ENCODE results near the gene GYPC.
"Not testable (repeated sequence)": the region's sequence is repeated elsewhere in the genome, so short reads cannot be mapped to it uniquely, and the experiment has no call there.

GYPC gene

GRCh38 chr2:126634273-126634861, 21.6 kb upstream of the GYPC start:
- TF ChIP-seq, protein P1, sequence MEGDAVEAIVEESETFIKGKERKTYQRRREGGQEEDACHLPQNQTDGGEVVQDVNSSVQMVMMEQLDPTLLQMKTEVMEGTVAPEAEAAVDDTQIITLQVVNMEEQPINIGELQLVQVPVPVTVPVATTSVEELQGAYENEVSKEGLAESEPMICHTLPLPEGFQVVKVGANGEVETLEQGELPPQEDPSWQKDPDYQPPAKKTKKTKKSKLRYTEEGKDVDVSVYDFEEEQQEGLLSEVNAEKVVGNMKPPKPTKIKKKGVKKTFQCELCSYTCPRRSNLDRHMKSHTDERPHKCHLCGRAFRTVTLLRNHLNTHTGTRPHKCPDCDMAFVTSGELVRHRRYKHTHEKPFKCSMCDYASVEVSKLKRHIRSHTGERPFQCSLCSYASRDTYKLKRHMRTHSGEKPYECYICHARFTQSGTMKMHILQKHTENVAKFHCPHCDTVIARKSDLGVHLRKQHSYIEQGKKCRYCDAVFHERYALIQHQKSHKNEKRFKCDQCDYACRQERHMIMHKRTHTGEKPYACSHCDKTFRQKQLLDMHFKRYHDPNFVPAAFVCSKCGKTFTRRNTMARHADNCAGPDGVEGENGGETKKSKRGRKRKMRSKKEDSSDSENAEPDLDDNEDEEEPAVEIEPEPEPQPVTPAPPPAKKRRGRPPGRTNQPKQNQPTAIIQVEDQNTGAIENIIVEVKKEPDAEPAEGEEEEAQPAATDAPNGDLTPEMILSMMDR (IDR thresholded peaks at IDR 0.05; ENCODE audit: low read depth, low read length): peak; percentile 39
- no peak overlapping the region for H3K4me3 ChIP-seq (ENCODE audit: low read depth, low read length)
- no peak for DNase-seq (ENCODE audit: low read depth, low spot score)
- in situ Hi-C loops (cut with HindIII; ENCODE audit: low sequenced_read_pairs): no loop called here

- H3K4me3 ChIP-seq (ENCODE audit: low read depth, low read length): no peak overlapping the region
- in situ Hi-C loops (cut with HindIII; ENCODE audit: low sequenced_read_pairs): no loop called here
- TF ChIP-seq, protein P1 (IDR thresholded peaks at IDR 0.05; ENCODE audit: low read depth, low read length): no peak
- DNase-seq (ENCODE audit: low read depth, low spot score): peak; percentile 7
Observed at GRCh38 chr2:126635281-126635680, 20.7 kb upstream of the GYPC start.

GRCh38 chr2:126635736-126636135, 20.2 kb upstream of the GYPC start:
- in situ Hi-C loops (cut with HindIII; ENCODE audit: low sequenced_read_pairs): no loop called here
- no peak for DNase-seq (ENCODE audit: low read depth, low spot score)
- H3K4me3 ChIP-seq (ENCODE audit: low read depth, low read length): no peak overlapping the region
- TF ChIP-seq, protein P1 (IDR thresholded peaks at IDR 0.05; ENCODE audit: low read depth, low read length): no peak

DNA sequence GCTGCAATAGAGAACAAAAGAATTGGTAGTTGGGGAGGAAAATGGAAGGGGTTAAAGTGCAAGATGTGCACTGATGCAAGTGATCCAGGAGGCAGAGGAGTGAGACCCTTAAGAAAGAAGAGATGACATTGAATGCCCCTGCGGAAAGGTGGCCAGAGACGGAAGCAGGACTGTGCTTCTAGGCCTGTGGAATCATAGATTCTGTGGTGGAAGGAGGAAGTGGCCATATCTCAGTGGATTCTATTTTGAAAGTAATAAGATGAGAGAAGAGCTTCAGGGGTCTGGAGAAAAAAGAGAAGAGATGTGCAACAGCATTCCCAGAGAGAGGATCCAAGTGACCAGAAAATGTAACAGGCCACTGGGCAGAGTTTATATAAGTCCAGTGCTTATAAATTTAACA, 18.6 kb upstream of the GYPC start:
- no peak overlapping the region for H3K4me3 ChIP-seq (ENCODE audit: low read depth, low read length)
- TF ChIP-seq, protein P1 (IDR thresholded peaks at IDR 0.05; ENCODE audit: low read depth, low read length): no peak

DNA sequence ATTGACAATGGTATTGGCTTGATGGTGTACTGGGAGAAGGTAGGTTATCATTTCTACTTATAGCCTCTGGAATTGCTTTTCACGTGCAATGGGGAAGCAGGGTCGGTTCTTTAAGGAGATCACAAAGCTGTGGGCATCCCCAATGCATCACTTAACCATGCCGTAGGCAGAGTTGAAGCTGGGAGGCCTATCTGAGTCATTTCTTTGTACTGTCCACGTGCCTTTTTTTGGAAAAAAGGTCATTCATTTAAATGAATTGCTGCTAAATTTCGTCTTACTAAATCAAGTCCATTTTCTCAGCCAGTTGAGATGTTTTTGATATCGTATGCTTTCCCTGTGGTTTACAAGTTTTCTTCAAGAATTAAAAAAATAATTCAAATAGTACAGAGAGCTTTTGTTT, 17.2 kb upstream of the GYPC start:
- H3K4me3 ChIP-seq (ENCODE audit: low read depth, low read length): no peak overlapping the region
- DNase-seq (ENCODE audit: low read depth, low spot score): no peak
- TF ChIP-seq, protein P1 (IDR thresholded peaks at IDR 0.05; ENCODE audit: low read depth, low read length): no peak
- in situ Hi-C loops (cut with HindIII; ENCODE audit: low sequenced_read_pairs): no loop called here

More for the DNA sequence above, 18.6 kb upstream of the GYPC start:
- in situ Hi-C loops (cut with HindIII; ENCODE audit: low sequenced_read_pairs): no loop called here
- no peak for DNase-seq (ENCODE audit: low read depth, low spot score)

DNA sequence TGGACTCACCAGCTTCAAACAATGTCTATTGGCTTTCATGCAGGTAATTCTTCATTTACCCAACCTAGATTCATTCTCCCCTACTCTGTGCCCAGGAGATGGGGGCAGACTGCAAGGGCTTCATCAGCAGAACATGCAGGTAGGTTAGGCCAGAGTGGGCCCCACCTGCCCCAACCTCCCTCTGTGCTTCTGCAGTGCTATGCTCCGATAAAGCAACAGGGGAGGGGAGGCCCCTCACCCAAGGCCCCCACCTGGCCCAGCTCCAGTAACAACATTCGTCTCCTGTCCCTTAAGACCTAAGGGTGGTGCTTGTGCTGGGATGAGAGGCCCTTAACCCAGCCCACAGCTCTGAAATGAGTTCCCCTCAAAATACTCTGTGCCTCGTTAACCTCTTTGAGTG, 16.7 kb upstream of the GYPC start:
- no peak for DNase-seq (ENCODE audit: low read depth, low spot score)
- in situ Hi-C loops (cut with HindIII; ENCODE audit: low sequenced_read_pairs): no loop called here
- H3K4me3 ChIP-seq (ENCODE audit: low read depth, low read length): no peak overlapping the region
- TF ChIP-seq, protein P1 (IDR thresholded peaks at IDR 0.05; ENCODE audit: low read depth, low read length): no peak

- DNase-seq (ENCODE audit: low read depth, low spot score); in situ Hi-C loops (cut with HindIII; ENCODE audit: low sequenced_read_pairs); H3K4me3 ChIP-seq (ENCODE audit: low read depth, low read length): not testable (repeated sequence)
Observed at GRCh38 chr2:126641294-126641693, 14.7 kb upstream of the GYPC start.
